Right hindlimb (tissue), 1 donor: Measurements from ENCODE around the gene PXDN.

Source experiments
- DNase-seq: peaks from one replicate; pipeline ENCODE4 v3.0.0-alpha.2; 2018

The PXDN gene

GRCh38 chr2:1661891-1662605 lies 82.3 kb downstream of the PXDN start:
- DNase-seq = peak; percentile 5

DNA sequence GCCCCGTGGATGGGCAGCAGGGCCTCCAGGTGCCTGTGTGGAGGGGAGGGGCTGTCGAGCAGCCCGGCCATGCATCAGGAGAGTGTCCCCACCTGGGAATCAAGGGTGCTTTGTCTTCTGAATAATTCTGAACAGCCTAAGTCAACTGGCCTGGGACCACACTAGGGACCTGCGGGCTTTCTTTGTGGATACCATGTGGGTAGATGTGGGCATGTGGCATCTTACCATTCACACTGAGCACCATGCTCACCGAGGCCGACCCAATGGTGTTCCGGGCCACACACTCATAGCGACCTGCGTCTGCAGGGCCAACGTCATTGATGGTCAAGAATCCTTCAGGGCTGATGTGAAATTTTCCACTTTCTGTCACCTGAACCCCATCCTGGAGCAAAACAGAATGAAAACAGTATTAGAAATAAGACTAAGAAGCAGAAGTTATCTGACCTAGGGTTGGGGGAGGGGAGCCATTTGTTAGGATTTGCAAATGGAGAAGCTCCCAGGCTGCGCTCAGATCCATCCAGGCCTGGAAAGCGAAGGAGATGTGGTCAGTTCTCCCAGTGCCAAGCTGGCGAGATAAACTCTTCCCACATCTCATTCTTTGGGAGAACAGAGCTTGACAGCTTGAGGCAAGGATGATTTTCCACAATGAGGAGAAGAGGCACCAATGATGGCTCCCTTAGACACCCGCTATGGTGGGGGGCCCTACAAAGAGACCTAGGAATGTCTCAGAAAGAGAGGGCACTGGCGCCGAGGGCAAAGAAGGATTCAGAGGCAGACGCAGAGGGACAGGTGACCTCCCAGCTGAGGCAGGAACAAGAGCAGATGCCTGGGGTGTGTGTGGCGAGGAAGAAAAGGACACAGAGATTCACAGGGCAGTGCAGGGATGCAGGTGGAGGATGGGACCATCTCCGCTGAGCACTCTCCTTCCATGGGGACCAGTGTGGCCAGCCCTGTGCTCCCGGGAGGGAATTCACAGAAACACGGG lies 83.4 kb downstream of the PXDN start:
- DNase-seq = peak; percentile 7

- DNase-seq = peak; percentile 14
These were observed 84.3 kb downstream of the PXDN start for GRCh38 chr2:1659951-1660565.

DNA sequence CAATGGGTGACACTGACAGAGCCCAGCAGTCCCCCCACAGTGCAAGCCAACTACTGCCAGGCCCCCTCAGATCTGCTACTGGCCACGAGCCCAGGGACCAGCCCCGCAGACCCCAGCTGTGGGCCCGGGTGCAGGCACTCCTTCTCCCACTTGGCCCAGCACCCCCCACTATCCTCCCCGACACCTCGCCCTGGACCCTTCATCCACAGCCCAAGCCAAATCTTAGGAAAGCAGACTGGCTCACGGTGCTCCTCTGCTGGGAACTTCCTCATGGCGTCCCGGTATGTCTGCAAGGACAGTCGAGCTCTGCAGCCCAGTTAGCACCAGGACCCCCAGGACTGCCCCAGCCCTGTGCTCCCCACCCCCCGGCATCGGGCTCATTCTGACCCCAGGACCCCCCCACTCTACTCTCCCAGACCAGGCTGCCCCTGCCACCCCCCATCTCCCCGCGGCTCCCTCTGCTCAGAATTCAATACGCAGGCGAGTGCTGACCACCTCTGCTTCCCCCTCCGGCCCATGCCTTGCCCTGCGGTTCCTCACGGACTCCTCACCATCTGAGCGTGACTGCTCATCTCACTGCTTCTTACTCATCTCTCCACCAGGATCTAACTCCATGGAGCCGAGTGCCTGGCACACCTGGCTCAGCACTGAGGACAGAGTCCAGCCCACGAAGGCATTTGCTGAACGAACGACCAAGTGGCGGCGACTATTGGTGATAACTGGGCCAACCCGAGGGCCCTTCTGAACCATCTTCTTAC lies 85.7 kb downstream of the PXDN start:
- DNase-seq = peak; percentile 18

DNA sequence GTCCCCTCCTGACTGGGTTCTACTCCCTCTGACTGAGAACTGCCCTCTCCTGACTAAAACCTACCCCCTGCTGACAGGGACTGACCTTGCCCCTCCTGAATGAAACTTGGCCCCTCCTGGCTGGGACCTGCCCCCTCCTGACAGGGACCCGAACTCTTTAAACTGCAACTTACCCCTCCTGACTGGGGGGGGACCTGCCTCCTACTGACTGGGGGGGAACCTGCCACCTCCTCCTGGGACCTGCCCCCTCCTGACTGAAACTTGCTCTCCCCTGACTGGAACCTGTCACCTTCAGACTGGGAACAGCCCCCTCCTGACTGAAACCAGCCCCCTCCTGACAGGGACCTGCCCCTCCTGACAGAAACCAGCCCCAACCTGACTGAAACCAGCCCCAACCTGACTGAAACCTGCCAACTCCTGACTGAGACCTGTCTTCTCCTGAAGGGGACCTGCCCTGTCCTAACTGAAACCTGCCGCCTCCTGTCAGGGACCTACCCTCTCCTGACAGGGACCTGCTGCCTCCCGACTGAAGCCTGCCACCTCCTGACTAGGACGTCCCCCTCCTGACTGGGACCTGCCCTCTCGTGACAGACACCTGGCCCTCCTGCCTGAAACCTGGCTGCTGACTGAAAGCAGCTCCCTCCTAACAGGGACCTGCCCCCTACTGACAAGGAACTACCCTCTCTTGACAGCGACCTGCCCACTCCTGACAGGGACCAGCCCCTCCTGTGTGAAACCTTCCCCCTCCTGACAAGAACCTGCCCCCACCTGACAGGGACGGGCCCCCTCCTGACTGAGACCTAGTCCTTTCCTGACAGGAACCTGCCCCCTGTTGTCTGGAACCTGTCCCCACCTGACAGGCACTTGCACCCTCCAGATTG lies 87.1 kb downstream of the PXDN start:
- DNase-seq = peak; percentile 18

GRCh38 chr2:1656326-1656960 lies 87.9 kb downstream of the PXDN start:
- peak; percentile 15 for DNase-seq

DNA sequence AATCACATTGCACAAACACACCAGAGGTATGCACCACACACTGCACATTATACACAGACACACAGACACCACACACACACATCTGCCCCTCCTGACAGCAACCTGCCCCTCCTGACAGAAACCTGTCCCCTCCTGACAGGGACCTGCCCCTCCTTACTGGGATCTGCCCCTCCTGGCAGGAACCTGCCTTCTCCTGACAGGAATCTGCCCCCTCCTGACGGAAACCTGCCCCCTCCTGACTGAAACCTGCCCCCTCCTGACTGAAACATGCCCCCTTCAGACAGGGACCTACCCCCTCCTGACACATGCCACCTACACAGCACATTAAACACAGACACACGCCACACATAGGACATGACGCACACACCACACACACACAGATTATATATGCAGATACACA lies 88.9 kb downstream of the PXDN start:
- peak; percentile 10 for DNase-seq

DNA sequence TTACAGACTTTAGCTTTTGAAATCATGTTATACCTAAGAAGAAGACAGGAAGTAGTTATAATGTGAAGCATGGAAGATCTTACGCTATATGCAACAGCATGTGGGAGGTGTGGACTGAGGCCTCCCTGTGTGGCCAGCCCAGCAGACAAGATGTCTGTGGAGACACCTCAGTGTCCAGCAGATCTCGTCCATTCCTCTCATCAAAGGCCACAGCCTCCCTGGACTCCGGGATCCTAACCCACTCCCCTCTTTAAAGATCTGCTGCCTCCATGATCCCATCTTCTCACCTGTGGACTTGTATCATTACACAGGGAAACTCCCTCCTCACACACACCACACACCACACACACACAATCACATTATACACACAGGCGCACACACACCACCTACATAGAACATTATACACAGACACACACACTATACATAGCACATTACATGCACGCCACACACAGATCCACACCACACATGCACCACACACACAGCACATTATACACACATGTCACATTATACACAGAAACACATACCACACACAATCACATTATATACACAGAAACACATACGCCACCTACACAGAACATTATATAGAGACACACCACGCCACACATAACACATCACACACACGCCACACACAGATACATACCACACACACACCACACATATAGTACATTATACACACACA lies 89.5 kb downstream of the PXDN start:
- peak; percentile 13 for DNase-seq

GRCh38 chr2:1653956-1654695 lies 90.2 kb downstream of the PXDN start:
- DNase-seq = no peak

- peak; percentile 78 for DNase-seq
These were observed 92.1 kb downstream of the PXDN start for GRCh38 chr2:1652034-1652790.

- peak; percentile 67 for DNase-seq
These were observed 92.9 kb downstream of the PXDN start for GRCh38 chr2:1651121-1652033.

DNA sequence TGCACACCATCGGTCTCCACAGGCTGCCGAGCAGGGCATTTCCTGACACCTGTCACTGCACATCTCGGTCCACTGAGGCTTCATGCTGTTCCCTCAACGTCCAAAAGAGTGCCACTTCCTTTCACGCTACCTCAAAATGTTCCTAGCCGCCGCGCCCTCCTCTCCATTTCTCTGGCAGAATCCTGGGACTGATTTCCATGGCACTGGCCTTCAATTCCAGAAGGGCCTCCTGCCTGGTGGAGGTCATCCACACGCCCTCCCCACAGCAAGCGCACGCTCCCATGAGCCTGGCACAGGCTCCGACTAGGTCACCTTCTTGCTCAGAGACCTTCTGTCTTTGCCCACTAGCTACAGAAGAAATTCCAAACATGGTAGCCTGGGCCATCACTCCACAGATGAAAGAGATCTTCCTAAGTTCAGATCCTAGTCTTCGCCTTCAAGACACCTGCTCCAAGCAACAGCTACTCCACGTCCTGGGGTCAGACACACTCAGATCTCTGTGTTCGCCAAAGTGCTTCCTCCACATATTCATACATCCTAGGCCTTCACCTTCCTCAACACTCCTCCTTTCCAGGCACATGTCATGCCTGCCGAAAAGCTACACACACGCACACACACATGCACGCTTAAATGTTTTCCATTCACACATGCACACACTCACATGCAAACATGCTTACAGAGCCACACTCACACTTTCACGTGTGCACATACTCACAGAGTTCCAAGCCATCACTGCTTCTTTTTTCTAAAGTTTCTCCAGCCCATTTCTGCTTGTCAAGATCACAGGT lies 94.0 kb downstream of the PXDN start:
- DNase-seq = no peak

DNA sequence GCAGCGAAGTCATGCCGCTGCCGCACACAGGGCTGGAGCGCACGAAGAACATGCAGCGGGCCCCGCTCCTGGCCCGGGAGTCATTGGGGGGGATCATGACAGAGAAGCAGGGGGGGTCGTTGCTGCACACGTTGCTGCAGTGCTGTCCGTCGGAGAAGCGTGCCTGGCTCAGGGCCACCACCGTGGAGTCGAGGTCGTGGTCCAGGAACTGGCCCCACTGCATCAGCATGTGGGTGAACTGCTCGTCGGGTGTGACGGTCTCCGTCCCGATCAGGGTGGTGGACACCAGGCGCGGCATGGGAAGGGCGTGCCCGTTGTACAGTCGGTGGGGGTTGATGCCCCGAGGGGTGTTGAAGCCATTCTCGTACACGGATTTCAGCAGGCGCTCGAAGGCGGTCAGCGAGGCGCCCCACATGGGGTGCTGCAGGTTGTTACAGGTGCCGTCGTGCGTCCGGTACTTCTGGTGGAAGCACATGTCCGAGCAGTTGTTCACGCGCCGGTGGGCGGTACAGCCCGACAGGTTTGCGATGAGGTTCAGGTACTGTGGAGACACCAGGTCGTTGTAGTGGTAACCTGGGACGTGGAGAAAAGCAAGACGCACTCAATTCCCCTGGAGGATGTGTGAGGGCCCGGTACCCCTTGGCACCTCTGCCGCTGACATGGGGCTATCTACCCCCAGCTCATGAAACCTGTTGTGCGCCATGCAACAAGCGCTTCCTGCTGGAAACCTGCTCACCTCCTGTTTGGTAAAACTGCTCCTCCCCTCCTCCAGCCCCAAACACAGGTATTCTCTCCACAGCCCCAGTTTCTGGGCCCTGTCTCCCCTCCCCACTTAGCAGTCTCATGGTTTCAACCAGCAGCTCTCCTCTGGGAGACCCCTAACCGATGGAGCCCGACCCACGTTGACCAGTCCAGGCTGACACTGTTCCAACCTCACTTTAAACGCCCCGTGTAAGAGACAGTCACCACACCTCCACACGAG lies 94.9 kb downstream of the PXDN start:
- no peak for DNase-seq

- no peak for DNase-seq
These were observed 95.8 kb downstream of the PXDN start for GRCh38 chr2:1648241-1649102.
